ENCODE results near the gene CARS2.

DNA sequence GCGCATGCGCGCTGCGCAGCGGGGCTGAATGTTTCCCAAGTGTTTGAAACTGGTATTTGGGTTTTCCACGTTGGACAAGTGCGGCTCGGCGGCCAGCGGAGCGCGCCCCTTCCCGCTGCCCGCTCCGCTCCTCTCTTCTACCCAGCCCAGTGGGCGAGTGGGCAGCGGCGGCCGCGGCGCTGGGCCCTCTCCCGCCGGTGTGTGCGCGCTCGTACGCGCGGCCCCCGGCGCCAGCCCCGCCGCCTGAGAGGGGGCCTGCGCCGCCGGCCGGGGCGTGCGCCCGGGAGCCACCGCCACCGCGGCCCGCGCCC is 7.7 kb upstream of the CARS2 start, which contains the start of gene ING1:
- TF ChIP-seq, protein P1, sequence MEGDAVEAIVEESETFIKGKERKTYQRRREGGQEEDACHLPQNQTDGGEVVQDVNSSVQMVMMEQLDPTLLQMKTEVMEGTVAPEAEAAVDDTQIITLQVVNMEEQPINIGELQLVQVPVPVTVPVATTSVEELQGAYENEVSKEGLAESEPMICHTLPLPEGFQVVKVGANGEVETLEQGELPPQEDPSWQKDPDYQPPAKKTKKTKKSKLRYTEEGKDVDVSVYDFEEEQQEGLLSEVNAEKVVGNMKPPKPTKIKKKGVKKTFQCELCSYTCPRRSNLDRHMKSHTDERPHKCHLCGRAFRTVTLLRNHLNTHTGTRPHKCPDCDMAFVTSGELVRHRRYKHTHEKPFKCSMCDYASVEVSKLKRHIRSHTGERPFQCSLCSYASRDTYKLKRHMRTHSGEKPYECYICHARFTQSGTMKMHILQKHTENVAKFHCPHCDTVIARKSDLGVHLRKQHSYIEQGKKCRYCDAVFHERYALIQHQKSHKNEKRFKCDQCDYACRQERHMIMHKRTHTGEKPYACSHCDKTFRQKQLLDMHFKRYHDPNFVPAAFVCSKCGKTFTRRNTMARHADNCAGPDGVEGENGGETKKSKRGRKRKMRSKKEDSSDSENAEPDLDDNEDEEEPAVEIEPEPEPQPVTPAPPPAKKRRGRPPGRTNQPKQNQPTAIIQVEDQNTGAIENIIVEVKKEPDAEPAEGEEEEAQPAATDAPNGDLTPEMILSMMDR (IDR thresholded peaks at IDR 0.05 in 4 of 5, conservative IDR thresholded peaks at IDR 0.05 in 1 of 5) = no peak
- no peak for TF ChIP-seq POLR2A (IDR thresholded peaks at IDR 0.05)
